Trophoblast cell (in vitro differentiated cells and primary cell): ENCODE data around the gene PHOSPHO1.
A peak's percentile ranks its signal among the peaks of the same experiment; 100 is the strongest.

Experiments
- DNase-seq, 2 donors: peaks; one replicate each; pipeline ENCODE4 v3.0.0-alpha.2; 2016
- H2AFZ ChIP-seq: 2 replicates; pipeline ENCODE4 v1.6.1; 2013; ENCODE audit warnings: low read length, moderate library complexity, mild to moderate bottlenecking; ENCODE audit not compliant: insufficient read depth, poor library complexity
- H2AK5ac ChIP-seq: 2 replicates; pipeline ENCODE4 v1.6.1; 2013; ENCODE audit warnings: mild to moderate bottlenecking, low read length
- H2BK120ac ChIP-seq: 2 replicates; pipeline ENCODE4 v1.6.1; 2013; ENCODE audit warnings: low read length, mild to moderate bottlenecking, moderate library complexity; ENCODE audit not compliant: insufficient read depth, poor library complexity
- H2BK12ac ChIP-seq: 2 replicates; pipeline ENCODE4 v1.6.1; 2013; ENCODE audit warnings: mild to moderate bottlenecking, low read length, moderate library complexity
- H2BK5ac ChIP-seq: 2 replicates; pipeline ENCODE4 v1.6.1; 2013; ENCODE audit warnings: low read length, low read depth, moderate library complexity, mild to moderate bottlenecking; ENCODE audit not compliant: poor library complexity
- H3K14ac ChIP-seq: 2 replicates; pipeline ENCODE4 v1.6.1; 2013; ENCODE audit warnings: mild to moderate bottlenecking, low read length
- H3K18ac ChIP-seq: 2 replicates; pipeline ENCODE4 v1.6.1; 2013; ENCODE audit warnings: mild to moderate bottlenecking, low read length
- H3K23ac ChIP-seq: 2 replicates; pipeline ENCODE4 v1.6.1; 2013; ENCODE audit warnings: low read length
- H3K27ac ChIP-seq: 2 replicates; pipeline ENCODE4 v1.5.1; 2013; ENCODE audit warnings: low read depth, mild to moderate bottlenecking, inconsistent platforms, low read length, moderate library complexity
- H3K27me3 ChIP-seq: 2 replicates; pipeline ENCODE4 v1.6.1; 2013; ENCODE audit warnings: inconsistent platforms, mild to moderate bottlenecking, low read length, moderate library complexity; ENCODE audit not compliant: insufficient read depth
- H3K36me3 ChIP-seq, 2 experiments: 1 replicate in 1 of 2; 2 replicates in 1 of 2; pipeline ENCODE4 v1.6.1; 2013; ENCODE audit warnings: low read length in 2 of 2, mild to moderate bottlenecking in 2 of 2, moderate library complexity in 1 of 2; ENCODE audit not compliant: insufficient read depth in 2 of 2, control insufficient read depth in 1 of 2
- H3K4ac ChIP-seq: 2 replicates; pipeline ENCODE4 v1.6.1; 2013; ENCODE audit warnings: low read depth, mild to moderate bottlenecking, low read length, moderate library complexity
- H3K4me1 ChIP-seq, 2 experiments: 1 replicate in 1 of 2; 2 replicates in 1 of 2; pipeline ENCODE4 v1.6.1; 2013; ENCODE audit warnings: low read length in 2 of 2, mild to moderate bottlenecking in 2 of 2, moderate library complexity in 1 of 2; ENCODE audit not compliant: insufficient read depth in 2 of 2, control insufficient read depth in 1 of 2
- H3K4me2 ChIP-seq: 2 replicates; pipeline ENCODE4 v1.6.1; 2013; ENCODE audit warnings: inconsistent platforms, mild to moderate bottlenecking, low read length, moderate library complexity
- H3K4me3 ChIP-seq: 2 replicates; pipeline ENCODE4 v1.5.1; 2013; ENCODE audit warnings: mild to moderate bottlenecking, low read depth, low read length, inconsistent platforms
- H3K79me1 ChIP-seq: one replicate; pipeline ENCODE4 v1.6.1; 2013; ENCODE audit warnings: low read length
- H3K79me2 ChIP-seq: 2 replicates; pipeline ENCODE4 v1.6.1; 2013; ENCODE audit warnings: low read length, mild to moderate bottlenecking; ENCODE audit not compliant: control insufficient read depth, insufficient read depth, poor library complexity
- H3K9ac ChIP-seq: 2 replicates; pipeline ENCODE4 v1.6.1; 2013; ENCODE audit warnings: mild to moderate bottlenecking, low read length
- H3K9me3 ChIP-seq: 2 replicates; pipeline ENCODE4 v1.6.1; 2013; ENCODE audit warnings: low read depth, mild to moderate bottlenecking, control low read depth, inconsistent platforms, low read length; ENCODE audit not compliant: insufficient read depth
- H4K12ac ChIP-seq: 2 replicates; pipeline ENCODE4 v1.6.1; 2013; ENCODE audit warnings: low read depth, mild to moderate bottlenecking, low read length, moderate library complexity
- H4K8ac ChIP-seq: 2 replicates; pipeline ENCODE4 v1.6.1; 2013; ENCODE audit warnings: low read depth, mild to moderate bottlenecking, low read length, moderate library complexity
- H4K91ac ChIP-seq: one replicate; pipeline ENCODE4 v1.6.1; 2013; ENCODE audit warnings: low read depth, mild to moderate bottlenecking, low read length, moderate library complexity
- WGBS: extraction: QIAGEN DNeasy Blood & Tissue Kit; methylation state at CpG from one replicate; pipeline ENCODE4 v1.1.7; 2013; ENCODE audit warnings: missing lambda C conversion rate; ENCODE audit not compliant: insufficient read length, insufficient coverage; ENCODE audit errors: extremely low coverage; 5-methylcytosine and 5-hydroxymethylcytosine counted together

The PHOSPHO1 gene

DNA sequence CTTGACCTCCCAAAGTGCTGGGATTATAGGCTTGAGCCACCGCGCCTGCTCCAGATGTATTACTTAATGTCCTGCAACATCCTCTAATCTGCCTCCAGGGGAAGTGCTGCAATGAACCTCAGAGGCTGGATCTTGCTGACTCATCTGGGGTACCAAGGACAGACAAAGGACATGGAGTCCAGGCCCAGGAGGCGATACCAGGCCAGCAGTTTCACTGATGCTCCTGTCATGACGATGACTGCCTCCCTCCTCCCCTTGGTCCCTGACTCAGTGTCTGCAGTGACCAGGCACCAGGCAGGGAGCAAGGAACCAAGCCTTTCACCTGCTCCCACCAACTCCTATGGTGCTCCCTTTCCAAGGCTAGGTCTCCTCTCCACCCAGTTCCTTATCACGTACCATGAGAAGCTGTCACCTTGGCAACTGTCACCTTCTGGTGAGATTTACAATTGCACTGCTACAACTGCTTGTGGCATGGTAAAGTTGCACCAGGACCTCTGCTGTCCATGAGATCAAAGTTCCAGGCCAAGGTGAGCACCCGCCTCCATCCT lies 21.6 kb upstream of the PHOSPHO1 start:
- Histone ChIP-seq H4K12ac (no peak overlapping the region), H3K9me3 (no peaks in the 10 kb centered on the region), H3K79me1 (peaks cover 3% of the 10 kb centered on the region), H2BK5ac (no peak overlapping the region), H2BK12ac (peak overlapping the region; percentile 30), H3K4me2 (no peak overlapping the region), H3K27ac (no peak overlapping the region), H3K36me3 (no peaks in the 10 kb centered on the region), H3K4me1 (peaks cover 3% of the 10 kb centered on the region in 2 experiments), H4K91ac (peak overlapping the region; percentile 47), H3K14ac (no peak overlapping the region), H3K9ac (no peak overlapping the region), H3K23ac (no peak overlapping the region), H3K4ac (no peak overlapping the region), H4K8ac (no peak overlapping the region), H3K18ac (peak overlapping the region; percentile 5), H2AFZ (no peak overlapping the region), H3K4me3 (no peak overlapping the region), H3K79me2 (no peaks in the 10 kb centered on the region), H3K27me3 (no peaks in the 10 kb centered on the region), H2BK120ac (peak overlapping the region; percentile 58), H2AK5ac (no peak overlapping the region)
- DNase-seq, result peak; percentile 51 to 62
- WGBS, result no CpG with 5 or more reads among the region's 6 CpGs

DNA sequence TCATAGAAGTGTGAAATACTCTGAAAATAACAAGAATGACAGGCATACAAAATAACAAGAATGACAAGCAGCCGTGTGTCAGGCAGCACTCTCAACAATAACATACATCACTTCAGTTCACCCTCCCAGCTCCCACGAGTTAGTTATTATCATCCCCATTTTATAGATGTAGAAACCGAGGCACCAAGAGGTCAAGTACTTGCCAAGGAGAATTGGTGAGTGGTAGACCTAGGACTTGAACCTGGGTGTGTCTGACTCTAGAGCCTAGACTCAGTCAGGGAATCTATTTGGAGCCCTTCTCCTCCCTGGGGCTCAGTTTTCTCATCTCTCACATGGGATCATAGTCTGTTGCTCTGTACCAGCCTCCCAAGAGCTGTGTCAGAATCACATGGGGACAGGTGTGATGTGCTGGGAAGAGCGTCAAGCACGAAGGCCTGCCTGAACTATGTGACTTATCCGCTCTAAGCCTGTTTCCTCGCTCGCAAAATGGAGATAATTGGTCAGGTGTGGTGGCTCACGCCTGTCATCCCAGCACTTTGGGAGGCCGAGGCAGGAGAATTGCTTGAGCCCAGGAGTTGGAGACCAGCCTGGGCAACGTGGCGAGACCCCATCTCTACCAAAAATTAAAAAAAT lies 19.4 kb upstream of the PHOSPHO1 start:
- WGBS, result no CpG with 5 or more reads among the region's 12 CpGs
- no peak overlapping the region for H3K14ac ChIP-seq

DNA sequence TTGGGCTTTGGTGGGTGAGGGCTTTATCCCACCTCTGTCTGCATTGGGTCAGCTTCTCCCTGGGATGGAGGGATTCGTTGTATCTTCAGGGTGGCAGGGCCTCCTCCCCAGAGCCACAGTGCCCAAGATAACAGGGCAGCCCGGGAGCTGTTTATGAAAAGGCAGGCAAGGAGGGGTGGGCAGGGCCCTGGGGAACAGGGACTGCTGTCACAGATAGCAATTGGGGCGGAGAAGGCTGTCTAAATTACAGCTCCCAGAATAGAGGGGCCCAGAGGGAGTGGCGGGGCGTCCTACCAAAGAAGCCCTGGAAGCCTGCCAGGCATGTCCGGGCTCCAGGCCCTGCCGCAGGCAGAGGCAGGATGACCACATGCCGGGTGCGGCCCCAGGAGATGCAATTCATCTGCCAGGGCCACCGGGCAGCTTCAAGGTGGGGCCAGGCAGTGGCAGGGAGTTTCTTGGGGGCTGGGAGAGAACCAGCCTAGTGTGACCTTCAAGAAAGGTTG lies 18.8 kb upstream of the PHOSPHO1 start:
- WGBS, result no CpG with 5 or more reads among the region's 10 CpGs

More for the DNA sequence above, 19.4 kb upstream of the PHOSPHO1 start:
- DNase-seq, result peak; percentile 68 to 69
- Histone ChIP-seq H2BK12ac (no peak overlapping the region), H3K9ac (no peak overlapping the region), H3K79me1 (peaks cover 3% of the 10 kb centered on the region), H4K8ac (no peak overlapping the region), H3K36me3 (no peaks in the 10 kb centered on the region), H3K4me3 (no peak overlapping the region), H3K27ac (no peak overlapping the region), H4K91ac (no peak overlapping the region), H2BK120ac (peak overlapping the region; percentile 40), H4K12ac (no peak overlapping the region), H3K9me3 (no peaks in the 10 kb centered on the region), H3K79me2 (no peaks in the 10 kb centered on the region), H3K4me1 (peaks cover 0 to 3% of the 10 kb centered on the region in 2 experiments), H3K4ac (no peak overlapping the region), H2BK5ac (no peak overlapping the region), H3K18ac (no peak overlapping the region), H3K4me2 (no peak overlapping the region), H2AK5ac (no peak overlapping the region), H2AFZ (no peak overlapping the region), H3K27me3 (no peaks in the 10 kb centered on the region), H3K23ac (no peak overlapping the region)

DNA sequence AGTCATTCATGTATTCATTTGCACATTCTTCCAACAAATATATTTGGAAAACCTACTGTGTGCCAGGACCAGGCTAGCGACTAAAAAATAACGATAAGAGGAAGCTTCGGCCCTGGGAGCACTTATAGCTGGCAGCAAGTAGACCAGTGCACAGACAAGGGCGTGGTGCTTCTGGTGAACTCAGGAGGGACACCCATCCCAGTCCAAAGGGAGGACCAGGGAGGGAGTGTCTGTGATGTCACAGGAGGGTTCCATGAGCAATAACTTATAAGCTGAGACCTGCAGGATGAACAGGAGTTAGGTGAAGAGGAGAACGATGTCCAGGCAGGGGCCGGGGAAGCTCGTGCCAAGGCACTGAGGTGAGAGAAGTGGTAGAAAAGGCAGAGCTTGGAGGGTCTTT lies 17.4 kb upstream of the PHOSPHO1 start:
- Histone ChIP-seq H3K36me3 (no peaks in the 10 kb centered on the region), H3K18ac (no peak overlapping the region), H2AK5ac (no peak overlapping the region), H3K79me1 (peaks cover 3% of the 10 kb centered on the region), H3K4me2 (no peak overlapping the region), H2BK5ac (no peak overlapping the region), H3K23ac (no peak overlapping the region), H3K9ac (no peak overlapping the region), H3K79me2 (no peaks in the 10 kb centered on the region), H3K14ac (no peak overlapping the region), H3K27me3 (no peaks in the 10 kb centered on the region), H4K12ac (no peak overlapping the region), H2AFZ (no peak overlapping the region), H3K4me1 (peaks cover 0 to 3% of the 10 kb centered on the region in 2 experiments), H3K4ac (no peak overlapping the region), H3K27ac (no peak overlapping the region), H2BK120ac (no peak overlapping the region), H3K9me3 (no peaks in the 10 kb centered on the region), H2BK12ac (no peak overlapping the region), H3K4me3 (no peak overlapping the region), H4K91ac (no peak overlapping the region), H4K8ac (no peak overlapping the region)
- WGBS, result no CpG with 5 or more reads among the region's 7 CpGs
- no peak for DNase-seq

More for the DNA sequence above, 18.8 kb upstream of the PHOSPHO1 start:
- Histone ChIP-seq H3K4ac (no peak overlapping the region), H3K14ac (peak overlapping the region; percentile 11), H4K8ac (no peak overlapping the region), H3K9me3 (no peaks in the 10 kb centered on the region), H3K27ac (no peak overlapping the region), H2AK5ac (no peak overlapping the region), H2BK5ac (peak overlapping the region; percentile 33), H2AFZ (no peak overlapping the region), H3K18ac (no peak overlapping the region), H3K4me3 (no peak overlapping the region), H3K4me2 (no peak overlapping the region), H4K91ac (peak overlapping the region; percentile 21), H3K27me3 (no peaks in the 10 kb centered on the region), H2BK120ac (peak overlapping the region; percentile 30), H4K12ac (no peak overlapping the region), H2BK12ac (peak overlapping the region; percentile 45), H3K79me2 (no peaks in the 10 kb centered on the region), H3K36me3 (no peaks in the 10 kb centered on the region), H3K23ac (no peak overlapping the region), H3K9ac (no peak overlapping the region), H3K79me1 (peaks cover 3% of the 10 kb centered on the region), H3K4me1 (peaks cover 0 to 3% of the 10 kb centered on the region in 2 experiments)
- DNase-seq, result peak in 1 of 2 donors; percentile 47
